SK-N-SH treated with all-trans-retinoic acid at 6 μM for 48 hours (cell line): ENCODE results near the gene LRRC2.

Experiments used
- ARNTL ChIP-seq: fragments of 450-650 bp; formaldehyde crosslinking; IDR thresholded peaks from 2 replicates; pipeline ENCODE4 v1.5.0; 2020; ENCODE audit warnings: low read depth, mild to moderate bottlenecking, moderate library complexity, borderline replicate concordance
- ZNF565 ChIP-seq: fragments of 450-650 bp; formaldehyde crosslinking; conservative IDR thresholded peaks from 2 replicates; pipeline ENCODE4 v1.5.0; 2020; ENCODE audit warnings: low read depth, mild to moderate bottlenecking, moderate library complexity
- TF ChIP-seq, protein P1 (sequence below): fragments of 250-450 bp; sonication (Bioruptor Pico); IDR thresholded peaks from 2 replicates; pipeline ENCODE4 v1.8.0; 2021; ENCODE audit warnings: low read depth, mild to moderate bottlenecking, moderate library complexity, borderline replicate concordance
- TF ChIP-seq, protein P2 (sequence below): fragments of 250-450 bp; sonication (Bioruptor Pico); IDR thresholded peaks from 2 replicates; pipeline ENCODE4 v1.8.0; 2020; ENCODE audit warnings: mild to moderate bottlenecking, moderate library complexity, borderline replicate concordance
- TF ChIP-seq, protein P3 (sequence below): fragments of 250-450 bp; sonication (Bioruptor Pico); IDR thresholded peaks from 2 replicates; pipeline ENCODE4 v1.5.1; 2021; ENCODE audit warnings: mild to moderate bottlenecking, moderate library complexity

DNA sequence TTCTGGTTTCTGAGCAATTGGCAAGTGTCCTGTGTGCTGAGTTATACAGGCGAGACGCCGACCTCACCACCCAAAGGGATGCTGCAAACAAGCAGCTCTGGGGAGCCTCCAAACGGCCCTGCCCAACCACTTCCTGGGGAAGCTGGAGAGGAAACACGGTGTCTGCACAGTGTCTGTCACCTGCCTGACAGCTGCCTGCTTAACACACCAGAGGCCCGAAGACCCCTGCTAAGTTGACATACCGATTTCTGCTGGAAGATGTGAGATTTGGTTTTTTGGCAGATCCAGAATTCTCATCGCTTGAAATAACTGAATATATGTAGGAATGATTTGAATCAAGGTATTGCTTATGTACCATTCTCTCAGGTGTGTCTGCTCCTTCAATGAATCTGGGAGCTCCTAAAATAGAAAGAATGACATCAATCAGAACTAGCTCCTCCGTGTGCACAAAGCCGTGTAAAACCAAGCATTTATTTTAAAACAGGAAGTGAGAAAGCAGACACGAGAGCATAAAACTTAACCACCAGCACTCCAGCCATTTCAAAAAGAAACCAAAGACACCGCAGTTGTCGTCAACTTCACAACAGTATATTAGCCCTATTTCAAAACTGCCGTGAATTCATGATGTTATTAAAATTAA lies 27.2 kb downstream of the LRRC2 start:
- TF ChIP-seq, protein P1, sequence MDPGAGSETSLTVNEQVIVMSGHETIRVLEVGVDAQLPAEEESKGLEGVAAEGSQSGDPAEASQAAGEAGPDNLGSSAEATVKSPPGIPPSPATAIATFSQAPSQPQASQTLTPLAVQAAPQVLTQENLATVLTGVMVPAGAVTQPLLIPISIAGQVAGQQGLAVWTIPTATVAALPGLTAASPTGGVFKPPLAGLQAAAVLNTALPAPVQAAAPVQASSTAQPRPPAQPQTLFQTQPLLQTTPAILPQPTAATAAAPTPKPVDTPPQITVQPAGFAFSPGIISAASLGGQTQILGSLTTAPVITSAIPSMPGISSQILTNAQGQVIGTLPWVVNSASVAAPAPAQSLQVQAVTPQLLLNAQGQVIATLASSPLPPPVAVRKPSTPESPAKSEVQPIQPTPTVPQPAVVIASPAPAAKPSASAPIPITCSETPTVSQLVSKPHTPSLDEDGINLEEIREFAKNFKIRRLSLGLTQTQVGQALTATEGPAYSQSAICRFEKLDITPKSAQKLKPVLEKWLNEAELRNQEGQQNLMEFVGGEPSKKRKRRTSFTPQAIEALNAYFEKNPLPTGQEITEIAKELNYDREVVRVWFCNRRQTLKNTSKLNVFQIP (CRISPR knock-in tag) = no peak
- TF ChIP-seq ZNF565 (CRISPR knock-in tag) (no peak), ARNTL (CRISPR knock-in tag) (no peak)
- TF ChIP-seq, protein P2, sequence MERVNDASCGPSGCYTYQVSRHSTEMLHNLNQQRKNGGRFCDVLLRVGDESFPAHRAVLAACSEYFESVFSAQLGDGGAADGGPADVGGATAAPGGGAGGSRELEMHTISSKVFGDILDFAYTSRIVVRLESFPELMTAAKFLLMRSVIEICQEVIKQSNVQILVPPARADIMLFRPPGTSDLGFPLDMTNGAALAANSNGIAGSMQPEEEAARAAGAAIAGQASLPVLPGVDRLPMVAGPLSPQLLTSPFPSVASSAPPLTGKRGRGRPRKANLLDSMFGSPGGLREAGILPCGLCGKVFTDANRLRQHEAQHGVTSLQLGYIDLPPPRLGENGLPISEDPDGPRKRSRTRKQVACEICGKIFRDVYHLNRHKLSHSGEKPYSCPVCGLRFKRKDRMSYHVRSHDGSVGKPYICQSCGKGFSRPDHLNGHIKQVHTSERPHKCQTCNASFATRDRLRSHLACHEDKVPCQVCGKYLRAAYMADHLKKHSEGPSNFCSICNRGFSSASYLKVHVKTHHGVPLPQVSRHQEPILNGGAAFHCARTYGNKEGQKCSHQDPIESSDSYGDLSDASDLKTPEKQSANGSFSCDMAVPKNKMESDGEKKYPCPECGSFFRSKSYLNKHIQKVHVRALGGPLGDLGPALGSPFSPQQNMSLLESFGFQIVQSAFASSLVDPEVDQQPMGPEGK = no peak
- TF ChIP-seq, protein P3, sequence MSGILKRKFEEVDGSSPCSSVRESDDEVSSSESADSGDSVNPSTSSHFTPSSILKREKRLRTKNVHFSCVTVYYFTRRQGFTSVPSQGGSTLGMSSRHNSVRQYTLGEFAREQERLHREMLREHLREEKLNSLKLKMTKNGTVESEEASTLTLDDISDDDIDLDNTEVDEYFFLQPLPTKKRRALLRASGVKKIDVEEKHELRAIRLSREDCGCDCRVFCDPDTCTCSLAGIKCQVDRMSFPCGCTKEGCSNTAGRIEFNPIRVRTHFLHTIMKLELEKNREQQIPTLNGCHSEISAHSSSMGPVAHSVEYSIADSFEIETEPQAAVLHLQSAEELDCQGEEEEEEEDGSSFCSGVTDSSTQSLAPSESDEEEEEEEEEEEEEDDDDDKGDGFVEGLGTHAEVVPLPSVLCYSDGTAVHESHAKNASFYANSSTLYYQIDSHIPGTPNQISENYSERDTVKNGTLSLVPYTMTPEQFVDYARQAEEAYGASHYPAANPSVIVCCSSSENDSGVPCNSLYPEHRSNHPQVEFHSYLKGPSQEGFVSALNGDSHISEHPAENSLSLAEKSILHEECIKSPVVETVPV (CRISPR knock-in tag) = no peak
